Spleen (tissue), 7 donors: ENCODE measurements around the gene TEX2.

Experiments
- POLR2A ChIP-seq, 3 donors: fragments of 450-650 bp; IDR thresholded peaks; one replicate each; pipeline ENCODE4 v1.5.1; 2017; ENCODE audit warnings: antibody characterized with exemption in 3 of 3, mild to moderate bottlenecking in 1 of 3
- POLR2AphosphoS5 ChIP-seq, 3 donors: sonication (generic); formaldehyde crosslinking; IDR thresholded peaks; one replicate each; pipeline ENCODE4 v1.5.1; 2017; ENCODE audit warnings: antibody characterized with exemption in 3 of 3
- TF ChIP-seq, protein P1 (sequence below), 11 experiments: fragments of 200-600 bp in 7 of 11; fragments of 450-650 bp in 4 of 11; sonication (generic) in 4 of 11; IDR thresholded peaks in 8 of 11; conservative IDR thresholded peaks in 3 of 11; 1 replicate in 7 of 11; 2 replicates in 4 of 11; pipeline versions ENCODE4 v1.4.0 to v1.8.0; 2016 to 2021; ENCODE audit warnings: antibody characterized with exemption in 11 of 11, inconsistent platforms in 4 of 11, mild to moderate bottlenecking in 1 of 11
- donor health status: DM: no; HTN: no; CAD: no; lungs with moderate emphysema.
- donor health status: DM: no; HTN: no; CAD: no.
- donor health status: DM: no; HTN: no; CAD: no.

DNA sequence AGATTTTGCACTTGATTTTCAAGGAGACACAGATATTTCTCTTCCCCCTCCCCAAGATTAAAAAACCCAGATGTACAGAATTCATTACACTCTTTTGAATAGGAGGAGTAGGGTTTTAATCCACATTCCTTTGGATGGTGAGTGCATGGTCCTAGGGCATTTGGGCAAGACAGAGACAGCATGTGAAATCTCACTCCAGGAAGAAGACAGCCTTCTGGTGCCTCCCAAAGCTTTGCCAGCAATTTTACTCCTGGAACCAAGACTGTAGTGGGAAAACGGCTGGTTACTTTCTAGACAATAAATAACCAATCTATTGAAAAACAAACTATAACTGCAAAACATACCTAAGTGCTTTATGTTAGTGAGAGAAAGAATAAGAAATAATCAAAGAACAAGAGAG lies 15.2 kb downstream of the TEX2 start:
- TF ChIP-seq POLR2AphosphoS5 (IDR thresholded peaks at IDR 0.05) = no peak
- TF ChIP-seq, protein P1, sequence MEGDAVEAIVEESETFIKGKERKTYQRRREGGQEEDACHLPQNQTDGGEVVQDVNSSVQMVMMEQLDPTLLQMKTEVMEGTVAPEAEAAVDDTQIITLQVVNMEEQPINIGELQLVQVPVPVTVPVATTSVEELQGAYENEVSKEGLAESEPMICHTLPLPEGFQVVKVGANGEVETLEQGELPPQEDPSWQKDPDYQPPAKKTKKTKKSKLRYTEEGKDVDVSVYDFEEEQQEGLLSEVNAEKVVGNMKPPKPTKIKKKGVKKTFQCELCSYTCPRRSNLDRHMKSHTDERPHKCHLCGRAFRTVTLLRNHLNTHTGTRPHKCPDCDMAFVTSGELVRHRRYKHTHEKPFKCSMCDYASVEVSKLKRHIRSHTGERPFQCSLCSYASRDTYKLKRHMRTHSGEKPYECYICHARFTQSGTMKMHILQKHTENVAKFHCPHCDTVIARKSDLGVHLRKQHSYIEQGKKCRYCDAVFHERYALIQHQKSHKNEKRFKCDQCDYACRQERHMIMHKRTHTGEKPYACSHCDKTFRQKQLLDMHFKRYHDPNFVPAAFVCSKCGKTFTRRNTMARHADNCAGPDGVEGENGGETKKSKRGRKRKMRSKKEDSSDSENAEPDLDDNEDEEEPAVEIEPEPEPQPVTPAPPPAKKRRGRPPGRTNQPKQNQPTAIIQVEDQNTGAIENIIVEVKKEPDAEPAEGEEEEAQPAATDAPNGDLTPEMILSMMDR (IDR thresholded peaks at IDR 0.05 in 8 of 11, conservative IDR thresholded peaks at IDR 0.05 in 3 of 11) = no peak
- no peak for TF ChIP-seq POLR2A (IDR thresholded peaks at IDR 0.05)
